CD4-positive, alpha-beta T cell treated with Interleukin-15 for 1 hour (primary cell): Measurements from ENCODE around the gene PSAPL1.

Experiments
- DNase-seq: peaks from one replicate; pipeline ENCODE4 v3.0.0-alpha.2; 2020

The PSAPL1 gene, protein sequence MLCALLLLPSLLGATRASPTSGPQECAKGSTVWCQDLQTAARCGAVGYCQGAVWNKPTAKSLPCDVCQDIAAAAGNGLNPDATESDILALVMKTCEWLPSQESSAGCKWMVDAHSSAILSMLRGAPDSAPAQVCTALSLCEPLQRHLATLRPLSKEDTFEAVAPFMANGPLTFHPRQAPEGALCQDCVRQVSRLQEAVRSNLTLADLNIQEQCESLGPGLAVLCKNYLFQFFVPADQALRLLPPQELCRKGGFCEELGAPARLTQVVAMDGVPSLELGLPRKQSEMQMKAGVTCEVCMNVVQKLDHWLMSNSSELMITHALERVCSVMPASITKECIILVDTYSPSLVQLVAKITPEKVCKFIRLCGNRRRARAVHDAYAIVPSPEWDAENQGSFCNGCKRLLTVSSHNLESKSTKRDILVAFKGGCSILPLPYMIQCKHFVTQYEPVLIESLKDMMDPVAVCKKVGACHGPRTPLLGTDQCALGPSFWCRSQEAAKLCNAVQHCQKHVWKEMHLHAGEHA

DNA sequence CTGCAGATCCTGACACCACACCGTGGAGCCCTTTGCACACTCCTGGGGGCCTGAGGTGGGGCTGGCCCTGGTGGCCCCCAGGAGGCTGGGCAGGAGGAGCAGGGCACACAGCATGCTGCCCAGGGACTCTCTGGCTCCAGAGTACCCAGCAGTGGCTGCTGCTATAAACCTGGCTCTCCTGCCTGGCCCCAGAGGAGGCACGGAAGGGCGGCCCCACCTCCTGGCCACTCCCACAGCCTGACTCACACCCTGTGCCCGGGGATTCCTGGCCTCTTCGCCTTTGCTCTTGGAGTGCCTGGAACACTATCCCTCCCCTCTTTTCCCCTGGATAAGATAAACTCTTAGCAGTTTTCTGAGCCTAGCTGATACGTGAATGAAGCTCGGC lies at the start of gene PSAPL1:
PSAPL1 (minus strand) TSS at position 165 of the 385 bp plus-strand sequence; CDS start at position 114, 51 bp downstream.
- no peak for DNase-seq

DNA sequence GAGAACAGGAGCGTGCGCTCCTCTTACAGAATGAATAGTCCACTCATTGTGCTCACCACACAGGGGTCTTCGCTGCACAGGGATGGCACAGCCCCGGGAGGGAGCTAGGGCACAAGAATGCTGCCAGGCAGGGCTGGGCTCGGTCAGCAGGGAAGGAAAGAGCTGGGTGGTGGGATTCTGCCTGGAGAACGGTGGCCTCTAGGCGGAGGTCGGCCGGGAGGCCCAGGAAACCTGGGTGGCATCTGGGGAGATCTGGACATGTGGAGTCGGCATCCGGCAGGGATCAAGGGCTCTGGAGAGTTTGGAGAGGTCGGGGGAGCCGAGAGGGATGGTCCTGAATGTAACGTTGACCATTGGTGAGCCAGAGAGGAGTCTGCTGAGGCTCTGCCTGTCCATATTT lies 46.5 kb upstream of the PSAPL1 start:
- no peak for DNase-seq

DNA sequence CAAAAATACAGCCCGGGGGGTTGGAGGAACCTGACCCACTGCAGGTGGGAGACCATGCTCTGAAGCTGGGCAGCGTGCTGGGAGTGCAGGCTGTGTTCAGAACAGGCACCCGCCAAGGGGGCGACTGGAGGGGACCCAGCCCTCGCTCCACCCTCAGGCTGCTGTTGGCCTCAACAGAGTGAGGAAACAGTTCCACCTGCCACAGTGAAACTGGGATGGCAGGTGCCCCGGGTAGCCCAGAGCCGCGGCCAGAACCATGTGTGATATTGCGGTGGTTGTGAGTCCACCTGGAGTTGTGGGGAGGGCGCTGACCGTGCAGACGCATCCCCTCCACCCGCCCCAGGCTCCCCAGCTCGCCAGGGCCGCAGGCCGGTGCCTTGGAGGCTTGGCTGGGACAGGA lies 45.7 kb upstream of the PSAPL1 start:
- DNase-seq, result no peak

DNA sequence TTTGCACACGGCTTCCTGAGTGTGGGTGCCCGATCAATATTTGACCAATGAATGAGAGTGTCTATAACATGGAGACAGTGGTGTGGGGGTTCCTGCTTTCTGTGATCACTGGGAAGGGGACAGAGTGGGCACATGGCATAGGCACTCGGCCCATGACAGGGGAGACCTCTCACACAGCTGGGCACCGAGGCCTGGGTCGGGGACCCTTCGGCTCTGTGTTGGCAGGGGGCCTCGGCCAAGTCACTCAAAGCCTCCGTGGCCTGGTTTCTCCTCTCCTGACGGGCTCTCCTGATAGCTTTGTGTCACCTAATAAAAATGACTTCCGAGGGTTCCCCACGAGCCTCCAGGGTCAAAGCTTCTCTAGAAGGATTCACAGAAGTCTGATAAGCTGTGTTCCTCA lies 43.9 kb upstream of the PSAPL1 start:
- no peak for DNase-seq

DNA sequence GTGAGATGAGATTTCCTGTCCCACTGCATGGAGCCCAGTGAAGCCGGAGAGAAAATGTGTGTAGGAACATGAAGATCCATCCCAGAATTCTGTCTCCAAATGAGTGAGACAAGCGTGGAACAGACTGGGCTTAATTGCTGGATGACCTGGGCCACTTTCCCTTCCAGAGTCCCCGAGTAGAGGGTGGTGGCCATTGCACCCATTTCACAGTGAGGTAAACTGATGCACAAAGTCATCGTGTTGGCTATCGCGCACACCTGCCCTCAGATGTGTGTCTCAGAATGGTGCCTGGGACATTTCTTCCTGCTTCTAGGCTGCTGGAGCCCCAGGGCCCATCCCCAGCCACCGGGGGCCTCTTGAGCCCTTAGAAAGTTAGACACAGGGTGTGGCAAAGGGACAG lies 43.0 kb upstream of the PSAPL1 start:
- DNase-seq, result no peak

DNA sequence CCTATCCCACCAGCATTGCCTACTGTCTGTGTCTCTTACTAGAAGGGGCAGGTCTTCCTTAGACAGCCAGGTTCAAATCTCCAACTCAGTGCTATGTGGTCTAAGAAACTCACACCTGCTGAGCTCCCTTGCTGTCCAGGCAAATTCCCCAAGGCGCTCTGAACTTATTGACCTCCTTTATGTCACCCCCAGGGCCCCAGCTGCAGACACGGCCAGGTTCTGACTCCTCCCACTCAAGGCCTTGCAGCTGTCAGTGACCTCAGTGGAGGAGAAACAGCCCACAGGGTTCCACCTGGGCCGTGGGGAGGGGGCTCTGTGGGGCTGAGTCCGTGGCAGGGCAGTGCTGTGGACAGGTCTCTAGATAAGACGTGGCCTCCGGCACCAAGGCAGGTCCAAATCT lies 42.1 kb upstream of the PSAPL1 start:
- DNase-seq, result no peak

DNA sequence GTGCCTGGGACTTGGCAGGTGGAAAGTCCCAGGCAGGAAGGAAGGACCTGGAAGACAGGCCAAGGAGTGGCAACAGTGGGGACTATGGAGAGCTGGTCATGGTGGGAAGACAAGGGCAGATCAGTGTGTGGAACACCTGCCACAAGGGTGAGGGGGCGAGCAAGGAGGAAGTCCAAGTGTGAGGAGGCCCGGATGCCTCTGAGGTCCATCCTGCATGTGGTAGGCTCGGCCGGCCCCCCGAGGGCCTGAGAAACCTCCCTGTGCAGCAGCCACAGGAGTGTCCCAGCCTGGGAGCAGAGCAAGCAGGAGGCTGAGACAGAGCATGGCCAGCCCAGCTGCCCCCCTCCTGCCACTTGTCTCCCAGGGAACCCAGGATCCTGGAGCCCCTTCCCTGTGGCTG lies 40.5 kb upstream of the PSAPL1 start:
- DNase-seq, result no peak

DNA sequence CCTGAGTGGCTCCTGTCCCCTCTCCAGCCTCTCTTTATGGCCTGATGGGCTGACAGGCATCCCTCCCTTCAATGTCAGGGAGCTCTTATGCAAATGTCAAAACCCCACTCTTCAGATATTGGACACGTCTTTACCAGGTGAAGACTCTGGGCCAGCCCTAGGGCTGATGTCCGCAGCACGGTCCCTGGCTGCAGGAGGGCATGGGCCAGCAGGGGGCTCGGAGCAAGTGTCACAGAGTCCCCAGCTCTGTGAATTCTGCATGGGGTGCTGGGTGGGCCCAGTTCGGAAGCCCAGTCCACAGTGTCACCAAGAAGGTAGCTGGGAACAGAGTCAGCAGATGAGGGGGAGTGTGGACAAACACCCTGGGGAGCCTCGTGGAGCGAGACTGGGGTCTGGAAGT lies 39.6 kb upstream of the PSAPL1 start:
- no peak for DNase-seq

DNA sequence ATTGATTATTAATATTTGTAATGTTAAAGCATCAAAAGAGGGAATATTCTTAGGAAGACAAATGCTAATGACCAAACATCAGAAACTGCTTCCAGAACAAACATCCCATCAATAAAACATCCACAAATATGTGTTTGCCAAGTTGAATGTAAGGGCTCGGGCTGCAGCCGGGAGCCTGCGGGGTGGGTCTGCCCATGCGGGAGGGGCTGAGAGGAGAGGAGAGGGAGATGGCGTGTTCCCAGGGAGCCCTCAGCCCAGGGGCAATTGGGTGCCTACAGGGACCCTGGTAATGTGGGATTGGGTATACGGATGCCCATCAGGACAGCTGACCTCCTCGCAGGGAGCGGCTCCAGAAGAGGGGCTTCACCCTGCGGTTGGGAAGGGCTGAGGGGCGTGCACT lies 38.4 kb upstream of the PSAPL1 start:
- no peak for DNase-seq

DNA sequence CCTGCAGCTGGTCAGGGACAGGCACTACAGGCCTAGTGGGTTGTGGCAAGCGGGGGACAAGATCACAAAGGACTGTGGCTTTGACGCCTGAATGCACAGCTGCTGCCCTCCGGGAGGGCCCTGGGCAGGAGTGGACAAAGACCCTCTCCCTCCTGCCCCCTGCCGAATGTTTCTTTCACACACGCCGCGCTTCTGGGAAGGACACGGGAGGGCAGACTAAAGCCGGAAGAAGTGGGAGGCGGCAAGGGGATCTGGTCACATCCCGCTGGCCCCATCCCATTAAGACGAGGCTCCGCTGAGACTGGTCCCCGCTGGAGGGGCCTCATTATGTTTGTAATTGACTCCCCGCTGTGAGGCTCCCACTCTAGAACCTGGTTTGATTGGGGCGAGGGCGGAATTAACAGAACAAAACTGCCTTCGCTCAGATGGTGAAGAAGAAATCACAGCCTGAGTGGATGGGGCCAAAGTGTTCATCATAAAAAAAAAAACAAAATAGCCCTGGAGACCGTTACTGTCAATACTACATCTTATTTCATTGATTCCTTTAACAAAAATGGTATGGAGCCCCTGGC lies 37.8 kb upstream of the PSAPL1 start:
- DNase-seq, result no peak

DNA sequence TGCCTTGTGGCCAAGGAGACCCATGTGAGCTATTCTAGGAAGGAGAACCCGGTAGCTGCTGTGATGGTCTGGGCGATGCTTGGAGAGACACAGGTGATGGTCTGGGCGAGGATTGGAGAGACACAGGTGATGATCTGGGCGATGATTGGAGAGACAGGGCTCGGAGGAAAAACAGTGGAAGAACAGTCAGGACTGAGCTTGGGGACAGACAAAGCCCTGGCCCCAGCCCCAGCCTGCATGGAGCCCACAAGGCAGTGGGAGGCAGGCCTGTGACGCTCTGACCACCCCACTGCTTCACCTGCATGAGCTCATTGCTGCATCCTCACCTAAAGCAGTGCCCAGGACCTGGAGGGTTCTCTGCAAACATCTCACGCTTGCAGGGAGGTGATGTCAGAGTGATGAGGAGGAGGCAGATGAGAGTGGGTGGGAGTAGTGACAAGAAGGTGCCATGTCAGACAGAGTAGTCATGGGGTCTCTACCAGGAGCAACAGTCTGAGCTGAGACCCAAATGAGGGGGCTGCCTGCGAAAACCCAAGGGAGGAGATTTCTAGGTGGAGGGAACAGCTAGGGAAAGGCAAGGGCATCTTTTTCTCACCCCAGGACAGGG lies 35.9 kb upstream of the PSAPL1 start:
- no peak for DNase-seq

DNA sequence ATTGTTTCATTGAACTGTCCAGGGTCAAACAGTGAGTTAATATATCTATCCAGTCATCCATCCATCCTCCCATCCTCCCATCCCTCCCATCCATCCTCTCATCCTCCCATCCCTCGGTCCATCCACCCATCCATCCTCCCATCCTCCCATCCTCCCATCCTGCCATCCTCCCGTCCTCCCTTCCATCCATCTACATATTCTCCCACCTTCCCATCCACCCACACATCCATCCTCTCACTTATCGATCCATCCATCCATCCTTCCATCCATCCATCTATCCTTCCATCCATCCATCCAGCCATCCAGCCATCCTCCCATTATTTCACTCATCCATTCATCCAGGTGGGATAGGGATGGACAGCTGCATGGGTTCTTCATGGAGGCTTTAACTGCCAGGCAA lies 35.4 kb upstream of the PSAPL1 start:
- no peak for DNase-seq

DNA sequence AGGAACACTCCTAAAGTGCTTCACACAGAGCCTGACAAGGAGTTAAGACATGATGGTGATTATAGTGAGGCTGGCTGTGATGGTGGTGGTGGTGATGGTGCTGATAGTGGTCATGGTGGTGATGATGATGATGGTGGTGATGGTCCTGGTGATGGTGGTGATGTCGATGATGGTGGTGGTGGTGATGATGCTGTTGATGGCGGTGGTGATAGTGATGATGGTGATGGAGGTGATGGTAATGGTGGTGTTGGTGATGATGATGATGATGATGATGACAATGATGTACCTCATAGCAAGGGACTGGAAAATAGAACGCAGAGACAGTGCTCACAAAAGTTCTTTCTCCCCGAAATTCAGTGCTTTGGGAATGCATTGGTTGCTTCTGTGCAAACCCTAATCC lies 34.3 kb upstream of the PSAPL1 start:
- DNase-seq, result no peak

DNA sequence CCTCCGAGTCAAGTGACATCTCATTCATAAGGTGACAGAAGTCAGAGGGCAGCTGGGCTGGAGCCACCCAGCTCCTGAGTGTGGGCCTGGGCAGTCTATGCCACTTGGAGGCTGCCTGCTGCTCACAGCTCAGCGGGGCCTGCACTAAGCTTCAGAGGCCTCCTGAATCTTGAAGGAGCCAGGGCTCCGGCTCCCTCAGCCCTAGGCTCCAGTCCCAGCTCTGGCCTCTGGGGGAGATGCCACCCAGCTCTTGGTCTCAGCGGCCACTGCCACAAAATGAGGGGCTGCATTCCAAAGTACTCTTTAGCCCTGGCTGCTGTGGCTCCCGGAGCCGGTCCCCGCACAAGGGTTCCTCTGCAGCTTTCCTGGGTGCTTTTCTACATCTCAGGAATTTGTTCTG lies 32.7 kb upstream of the PSAPL1 start:
- DNase-seq, result no peak

DNA sequence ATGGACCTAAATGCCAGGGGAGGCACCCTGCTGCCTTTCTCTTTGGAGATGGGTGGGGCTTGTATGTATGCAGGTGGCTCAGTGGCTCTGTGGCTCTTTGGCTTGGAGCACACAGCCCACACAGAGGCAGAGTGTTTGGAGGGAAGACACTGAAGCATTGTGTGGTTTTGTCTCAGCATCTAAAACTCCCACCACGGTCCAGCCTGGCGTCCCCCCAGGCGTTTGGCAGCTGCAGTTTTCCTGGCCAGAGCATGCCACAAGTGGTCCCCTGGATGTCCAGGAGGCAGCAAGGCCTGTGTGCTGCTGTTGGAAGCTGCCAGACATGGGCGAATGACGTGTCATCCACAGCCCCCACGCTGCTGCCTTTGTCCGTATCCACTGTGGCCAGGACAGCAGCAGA lies 32.2 kb upstream of the PSAPL1 start:
- DNase-seq, result no peak

DNA sequence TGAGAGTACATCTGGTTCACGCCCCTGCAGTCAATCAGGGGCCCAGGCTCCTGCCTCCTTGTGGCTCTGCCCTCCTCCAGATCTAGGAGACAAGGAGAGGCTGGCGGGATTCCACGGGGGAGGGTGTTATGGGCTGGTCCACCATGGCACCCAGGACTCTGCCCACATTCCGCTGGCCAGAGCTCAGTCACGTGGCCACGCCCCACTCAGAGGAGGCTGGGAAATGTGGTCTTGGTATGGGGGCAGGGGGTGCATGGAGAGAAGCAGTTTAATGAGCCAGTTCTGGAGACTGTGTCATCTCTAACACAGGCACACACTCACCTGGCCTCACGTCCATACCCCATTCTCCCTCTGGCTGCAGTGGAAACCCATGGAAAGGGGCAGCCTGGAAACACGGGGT lies 31.5 kb upstream of the PSAPL1 start:
- no peak for DNase-seq

DNA sequence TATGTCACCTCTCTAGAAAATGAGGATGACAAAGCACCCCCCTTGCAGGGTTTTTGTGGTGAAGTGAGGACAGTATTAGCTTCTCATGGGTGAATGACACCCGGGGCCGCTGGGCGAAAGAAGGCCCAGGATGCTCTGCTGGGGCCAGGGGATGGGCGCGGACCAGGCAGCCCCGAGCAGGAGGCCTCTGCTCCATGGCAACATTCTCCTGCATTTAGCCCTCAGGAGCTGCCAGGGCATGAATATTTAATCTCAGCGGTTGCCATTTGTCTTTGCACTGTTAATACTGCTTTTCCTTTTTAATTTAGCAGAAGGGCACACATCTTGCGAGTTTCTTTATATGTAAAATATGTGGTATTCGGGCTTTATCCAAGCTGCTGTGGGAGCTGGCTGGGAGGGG lies 30.3 kb upstream of the PSAPL1 start:
- no peak for DNase-seq

DNA sequence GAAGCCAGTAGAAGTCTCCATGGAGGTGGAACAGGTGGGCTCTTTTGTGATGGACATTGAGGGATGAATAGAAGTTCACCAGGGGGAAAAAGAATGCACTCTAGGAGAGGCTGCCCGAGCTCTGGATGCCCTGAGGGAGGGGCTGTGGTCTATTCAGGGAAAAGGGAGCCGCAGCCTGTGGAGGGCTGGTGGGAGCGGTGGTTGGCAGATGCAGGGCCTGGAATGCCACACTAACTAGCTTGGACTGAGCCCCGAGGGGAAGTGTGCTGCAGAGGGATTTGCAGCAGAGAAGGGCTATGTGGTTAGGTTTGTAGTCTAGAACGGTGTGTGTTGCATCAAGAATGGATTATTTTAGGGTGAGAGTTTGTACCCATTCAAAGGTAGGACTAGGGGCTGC lies 29.5 kb upstream of the PSAPL1 start:
- no peak for DNase-seq

DNA sequence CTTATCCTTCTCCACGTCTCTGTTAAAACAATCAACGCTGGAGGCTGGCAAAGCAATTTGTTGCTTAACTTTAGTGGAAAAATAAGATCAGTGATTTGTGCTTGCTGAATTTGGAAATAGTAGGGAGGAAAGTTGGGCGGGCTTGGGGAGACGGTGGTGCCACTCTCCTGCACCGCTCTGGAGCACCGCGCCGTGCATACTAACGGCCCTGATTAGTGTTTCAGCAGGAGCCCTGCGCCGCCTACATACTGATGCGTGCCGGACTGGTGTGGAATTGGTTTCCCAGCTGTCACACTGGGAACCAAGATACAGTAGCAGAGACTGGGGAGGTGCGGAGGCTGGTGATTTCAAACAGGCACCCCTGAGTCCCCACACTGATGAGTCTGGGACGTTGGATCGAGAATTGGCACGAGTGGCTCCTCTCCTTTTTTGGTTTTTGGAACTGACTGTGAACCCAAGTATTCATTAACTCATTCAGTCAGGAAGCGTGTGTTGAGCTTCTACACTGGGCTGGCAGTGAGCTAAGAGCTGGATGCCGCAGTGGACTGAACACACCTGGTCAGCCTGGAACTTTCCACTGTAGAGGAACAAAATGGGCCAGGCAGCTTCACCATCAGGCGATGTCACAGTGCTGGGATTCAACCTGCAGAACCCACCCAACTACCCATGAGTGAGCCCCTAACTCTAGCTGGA lies 29.0 kb upstream of the PSAPL1 start:
- no peak for DNase-seq

DNA sequence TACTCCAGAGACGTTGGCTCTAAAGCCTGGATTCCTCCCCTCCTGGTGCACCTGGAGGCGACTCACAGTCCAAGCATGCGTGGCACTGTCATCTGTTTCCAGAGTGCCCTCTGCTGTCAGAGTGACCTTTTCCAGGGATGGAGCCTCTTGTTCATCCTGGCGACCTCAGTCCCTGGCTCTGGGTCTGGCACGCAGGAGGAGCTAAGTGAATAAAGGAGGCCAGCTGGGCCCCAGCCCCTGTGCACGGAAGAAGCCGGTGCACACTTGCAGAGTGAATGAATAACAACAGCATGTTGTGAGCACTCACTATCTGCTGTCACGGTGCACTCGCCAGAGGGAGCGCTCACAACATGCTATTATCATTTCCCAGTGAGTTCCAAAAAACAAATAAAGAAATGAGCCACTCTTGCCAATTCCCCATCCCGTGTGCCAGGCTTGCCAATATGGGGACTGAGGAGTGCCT lies 27.8 kb upstream of the PSAPL1 start:
- no peak for DNase-seq

DNA sequence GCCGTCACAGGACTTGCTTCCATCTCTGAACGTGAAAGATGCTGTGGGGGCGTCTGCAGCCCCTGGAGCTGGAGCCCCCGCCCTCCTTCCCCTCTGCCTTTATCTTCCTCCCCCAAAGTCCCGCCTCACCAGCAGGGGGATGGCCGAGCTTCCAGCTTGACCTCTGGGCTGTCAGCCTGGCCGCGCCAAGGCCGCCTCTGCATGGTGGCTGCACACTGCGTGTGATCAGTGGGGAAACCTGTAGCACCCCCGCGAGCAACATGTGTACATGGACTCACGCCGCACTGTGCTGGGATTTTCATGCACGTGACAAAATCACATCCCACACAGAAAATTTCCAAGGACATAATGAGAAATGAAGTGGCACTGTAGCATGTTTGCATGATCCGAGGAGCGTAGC lies 26.5 kb upstream of the PSAPL1 start:
- no peak for DNase-seq

DNA sequence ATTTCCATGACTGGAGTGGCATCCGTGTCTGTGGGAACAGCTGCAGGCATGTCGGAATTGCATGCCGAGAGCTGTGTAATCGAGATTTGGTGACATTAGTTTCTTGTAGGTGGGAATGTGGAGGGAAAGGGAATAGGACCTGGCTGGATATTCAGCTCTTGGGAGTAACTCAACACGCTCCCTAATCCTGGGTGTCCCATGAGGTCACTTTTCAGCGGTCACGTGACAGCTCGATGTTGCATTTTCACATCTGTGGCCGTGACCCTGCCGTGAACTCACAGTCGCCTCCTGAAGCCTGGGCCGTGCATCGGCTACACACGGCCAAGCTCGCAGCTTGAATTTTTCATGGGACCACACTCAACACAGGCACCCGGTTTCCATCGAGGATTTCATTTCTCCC lies 25.8 kb upstream of the PSAPL1 start:
- DNase-seq, result no peak

DNA sequence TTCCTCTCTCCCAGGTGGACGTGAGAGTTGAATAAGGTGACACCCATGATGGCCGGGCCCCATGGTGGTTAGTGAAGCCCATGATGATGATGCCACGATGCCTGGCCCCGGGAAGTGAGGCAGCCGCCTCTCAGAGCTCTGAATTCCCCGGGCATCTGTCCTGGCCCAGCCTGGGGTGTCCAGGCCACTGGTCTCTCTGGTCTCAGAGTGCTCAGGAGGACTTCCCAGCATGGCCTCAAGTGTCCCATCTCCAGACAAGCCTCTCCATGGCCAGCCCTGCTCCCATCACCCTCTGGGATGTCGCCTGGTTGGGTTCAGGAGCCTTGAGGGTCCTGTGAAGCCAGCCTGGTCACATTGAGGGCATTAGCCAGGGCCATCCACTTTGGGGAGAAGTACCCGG lies 24.7 kb upstream of the PSAPL1 start:
- no peak for DNase-seq

DNA sequence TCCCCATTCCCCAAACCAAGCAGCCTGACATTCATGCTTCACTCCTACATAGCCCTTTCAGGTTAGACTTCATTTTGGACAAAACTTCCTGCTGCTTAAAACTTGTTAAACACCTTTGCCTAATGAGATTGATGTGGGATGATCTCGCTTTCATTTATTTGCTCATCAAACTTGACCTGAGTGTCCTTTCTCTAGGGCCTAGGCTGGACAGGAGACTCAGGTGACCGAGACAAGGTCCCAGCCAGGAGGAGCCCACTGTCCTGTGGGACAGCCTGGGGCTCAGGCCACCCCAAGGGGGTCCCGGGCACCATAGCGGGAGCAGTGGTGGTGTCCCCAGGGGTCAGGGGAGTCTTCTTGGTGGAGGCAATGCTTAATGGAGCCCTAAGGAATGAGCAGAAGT lies 23.7 kb upstream of the PSAPL1 start:
- DNase-seq, result no peak
